ENCODE measurements around the gene FNBP1. TPM values are rescaled to one million over a fixed set of nuclear protein-coding genes. Genes with fewer than 3 reads are reported as not detected.
A peak's percentile ranks its signal among the peaks of the same experiment; 100 is the strongest.
"Not testable (repeated sequence)": the region's sequence is repeated elsewhere in the genome, so short reads cannot be mapped to it uniquely, and the experiment has no call there.

The FNBP1 gene
- total RNA-seq, 1 donor from 2014 or later: 12.7 TPM

- DNase-seq (ENCODE audit: low spot score) (peak; percentile 29), ATAC-seq (no peak)
Observed at GRCh38 chr9:129964901-129965734, 77.9 kb downstream of the FNBP1 start.

GRCh38 chr9:129962889-129963703, 79.9 kb downstream of the FNBP1 start:
- ATAC-seq (peak; percentile 73), DNase-seq (ENCODE audit: low spot score) (peak; percentile 46)

GRCh38 chr9:129962451-129962864, 80.5 kb downstream of the FNBP1 start:
- DNase-seq (ENCODE audit: low spot score): peak; percentile 18
- peak; percentile 10 for ATAC-seq

- ATAC-seq (no peak), DNase-seq (ENCODE audit: low spot score) (peak; percentile 22)
Observed at GRCh38 chr9:129958796-129959195, 84.2 kb downstream of the FNBP1 start.

- ATAC-seq (peak; percentile 59), DNase-seq (ENCODE audit: low spot score) (peak; percentile 40)
Observed at GRCh38 chr9:129954868-129955550, 88.0 kb downstream of the FNBP1 start.

GRCh38 chr9:129953736-129954135, 89.3 kb downstream of the FNBP1 start:
- ATAC-seq (no peak), DNase-seq (ENCODE audit: low spot score) (no peak)

- DNase-seq (ENCODE audit: low spot score) (no peak), ATAC-seq (no peak)
Observed at GRCh38 chr9:129952337-129952736, 90.7 kb downstream of the FNBP1 start.

GRCh38 chr9:129949821-129950220, 93.2 kb downstream of the FNBP1 start:
- no peak for DNase-seq (ENCODE audit: low spot score)
- no peak for ATAC-seq

- DNase-seq (ENCODE audit: low spot score); ATAC-seq: not testable (repeated sequence)
Observed at GRCh38 chr9:129948626-129949025, 94.4 kb downstream of the FNBP1 start.

GRCh38 chr9:129946246-129946995, 96.6 kb downstream of the FNBP1 start:
- no peak for DNase-seq (ENCODE audit: low spot score)
- ATAC-seq: no peak

GRCh38 chr9:129945314-129945713, 97.7 kb downstream of the FNBP1 start:
- DNase-seq (ENCODE audit: low spot score): no peak
- no peak for ATAC-seq

GRCh38 chr9:129944506-129945116, 98.4 kb downstream of the FNBP1 start:
- DNase-seq (ENCODE audit: low spot score) (no peak), ATAC-seq (peak; percentile 40)

GRCh38 chr9:129939431-129939830, 103.6 kb downstream of the FNBP1 start:
- no peak for DNase-seq (ENCODE audit: low spot score)

GRCh38 chr9:129938291-129938979, 104.6 kb downstream of the FNBP1 start:
- ATAC-seq: no peak
- DNase-seq (ENCODE audit: low spot score): no peak

More at GRCh38 chr9:129939431-129939830, 103.6 kb downstream of the FNBP1 start:
- no peak for ATAC-seq

- not testable (repeated sequence) for ATAC-seq
Observed at GRCh38 chr9:129937879-129938278, 105.1 kb downstream of the FNBP1 start.

GRCh38 chr9:129936222-129936621, 106.8 kb downstream of the FNBP1 start:
- ATAC-seq (peak; percentile 88), DNase-seq (ENCODE audit: low spot score) (peak; percentile 70)

More at GRCh38 chr9:129937879-129938278, 105.1 kb downstream of the FNBP1 start:
- DNase-seq (ENCODE audit: low spot score): not testable (repeated sequence)

GRCh38 chr9:129934780-129935179, 108.2 kb downstream of the FNBP1 start:
- ATAC-seq: no peak
- no peak for DNase-seq (ENCODE audit: low spot score)

- DNase-seq (ENCODE audit: low spot score) (no peak), ATAC-seq (no peak)
Observed at GRCh38 chr9:129934041-129934591, 108.9 kb downstream of the FNBP1 start.
